NCI-H2227 (cell line): Measurements from ENCODE around the gene ESR2.

Source experiments
- DNase-seq: peaks from one replicate; lab custom pipeline; 2025; ENCODE audit not compliant: unreplicated experiment; lab: John Stamatoyannopoulos, UW

ESR2 gene

GRCh38 chr14:64092940-64093339 is 201.2 kb downstream of the ESR2 start:
- no peak for DNase-seq

DNA sequence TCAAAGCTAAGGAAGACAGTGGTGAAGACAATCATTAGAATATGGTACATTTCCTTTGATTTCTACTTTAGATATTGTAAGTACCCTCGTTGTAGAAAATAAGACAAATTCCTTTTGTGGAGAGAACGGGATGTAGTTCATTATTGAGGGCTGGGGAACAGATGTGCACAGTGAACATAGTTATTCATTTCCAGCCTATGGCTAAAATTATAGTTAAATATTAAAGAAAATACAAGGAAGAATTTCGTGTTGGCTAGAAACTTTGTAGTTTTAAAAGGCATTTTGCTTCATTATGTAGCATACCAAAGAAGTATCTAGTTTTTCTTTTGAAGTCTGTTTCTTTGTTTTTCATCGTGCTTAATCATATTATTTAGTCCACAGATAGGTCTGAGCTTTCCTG is 201.8 kb downstream of the ESR2 start:
- DNase-seq = no peak

GRCh38 chr14:64091217-64091616 is 203.0 kb downstream of the ESR2 start:
- no peak for DNase-seq

- DNase-seq = no peak
These were observed 204.3 kb downstream of the ESR2 start for GRCh38 chr14:64089920-64090319.

GRCh38 chr14:64088647-64088964 is 205.6 kb downstream of the ESR2 start:
- DNase-seq = no peak

DNA sequence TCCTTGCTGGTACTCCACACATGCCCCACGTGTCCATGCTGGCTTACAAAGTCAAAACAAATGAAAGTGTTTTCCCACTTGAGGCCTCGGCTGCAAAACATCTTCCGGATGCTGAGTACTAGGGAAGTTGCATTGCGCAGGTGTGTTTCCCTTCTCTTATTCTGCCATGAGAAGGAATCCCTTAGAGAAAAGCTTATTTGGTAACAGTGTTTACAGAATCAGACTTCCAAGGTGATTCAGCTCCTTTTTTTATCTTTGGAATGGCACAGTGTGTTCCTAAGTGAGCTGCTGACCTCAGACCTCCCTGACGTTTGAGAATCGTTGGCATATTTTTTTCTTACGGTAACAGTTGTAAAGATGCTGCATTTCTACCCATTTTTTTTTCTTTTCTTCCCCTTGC is 211.3 kb downstream of the ESR2 start:
- DNase-seq = no peak

GRCh38 chr14:64081174-64081746 is 212.9 kb downstream of the ESR2 start:
- DNase-seq = no peak

DNA sequence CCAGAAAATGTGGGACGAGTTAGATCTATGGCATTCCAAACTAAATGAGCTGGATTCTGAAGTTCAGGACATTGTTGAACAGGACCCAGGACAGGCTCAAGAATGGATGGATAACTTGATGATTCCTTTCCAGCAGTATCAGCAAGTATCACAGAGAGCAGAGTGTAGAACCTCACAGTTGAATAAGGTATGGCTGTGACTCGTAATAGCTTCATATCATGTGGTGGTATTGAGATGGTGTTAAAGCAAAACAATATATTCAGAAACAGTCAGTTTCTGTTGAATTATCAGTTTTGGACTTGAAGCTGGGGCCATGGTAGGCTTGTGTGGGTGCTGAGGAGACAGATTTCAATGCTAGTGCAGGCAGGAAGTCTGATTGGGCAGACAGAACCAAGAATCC is 213.7 kb downstream of the ESR2 start:
- no peak for DNase-seq

DNA sequence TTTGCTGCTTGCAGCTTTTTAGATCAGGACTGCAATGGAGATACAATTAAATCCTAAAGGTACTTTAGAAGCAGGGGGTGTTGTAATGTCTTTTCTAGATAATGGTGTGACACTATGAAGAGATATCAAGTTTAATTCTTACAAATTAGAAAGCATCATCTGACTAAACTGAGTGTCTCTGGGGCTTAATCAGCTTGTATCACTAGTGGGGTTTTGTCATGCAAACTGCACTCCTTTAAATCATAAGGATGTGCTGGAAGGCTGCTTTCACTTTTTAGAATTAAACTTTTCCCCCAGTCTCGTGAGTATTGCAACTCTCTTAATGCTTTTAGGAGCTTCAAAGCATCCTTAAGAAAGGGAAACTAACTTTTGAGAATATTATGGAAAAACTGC is 218.6 kb downstream of the ESR2 start:
- DNase-seq = no peak

DNA sequence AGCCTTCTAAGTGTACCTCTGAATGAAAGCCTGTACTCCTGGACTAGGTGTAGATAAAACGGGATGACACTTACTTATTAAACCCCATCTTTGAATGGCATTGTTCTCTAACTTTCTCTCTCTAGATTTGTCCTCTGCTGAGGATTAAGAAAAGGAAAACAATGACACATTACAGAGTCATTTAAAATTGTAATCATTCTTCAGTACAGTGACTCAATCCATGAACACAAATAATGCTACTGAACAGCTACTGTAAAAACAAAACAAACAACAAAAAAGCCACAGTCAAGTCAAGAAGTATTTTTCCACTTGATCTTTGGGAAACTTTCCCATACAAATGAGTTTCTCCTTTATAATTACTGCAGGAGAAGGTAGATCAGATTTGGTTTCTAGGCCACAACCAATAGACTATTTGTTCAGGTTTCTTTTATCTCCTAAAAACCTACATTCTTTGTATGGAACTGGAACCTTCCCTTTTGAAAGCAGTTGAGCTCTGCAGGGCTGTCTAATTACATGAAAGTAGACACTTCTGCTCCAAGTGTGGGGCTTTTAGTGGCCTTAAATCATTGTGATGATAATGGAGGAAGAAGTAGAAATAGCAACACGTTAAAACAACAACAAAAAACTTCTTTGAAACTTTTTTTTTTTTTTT is 219.1 kb downstream of the ESR2 start:
- DNase-seq = no peak

DNA sequence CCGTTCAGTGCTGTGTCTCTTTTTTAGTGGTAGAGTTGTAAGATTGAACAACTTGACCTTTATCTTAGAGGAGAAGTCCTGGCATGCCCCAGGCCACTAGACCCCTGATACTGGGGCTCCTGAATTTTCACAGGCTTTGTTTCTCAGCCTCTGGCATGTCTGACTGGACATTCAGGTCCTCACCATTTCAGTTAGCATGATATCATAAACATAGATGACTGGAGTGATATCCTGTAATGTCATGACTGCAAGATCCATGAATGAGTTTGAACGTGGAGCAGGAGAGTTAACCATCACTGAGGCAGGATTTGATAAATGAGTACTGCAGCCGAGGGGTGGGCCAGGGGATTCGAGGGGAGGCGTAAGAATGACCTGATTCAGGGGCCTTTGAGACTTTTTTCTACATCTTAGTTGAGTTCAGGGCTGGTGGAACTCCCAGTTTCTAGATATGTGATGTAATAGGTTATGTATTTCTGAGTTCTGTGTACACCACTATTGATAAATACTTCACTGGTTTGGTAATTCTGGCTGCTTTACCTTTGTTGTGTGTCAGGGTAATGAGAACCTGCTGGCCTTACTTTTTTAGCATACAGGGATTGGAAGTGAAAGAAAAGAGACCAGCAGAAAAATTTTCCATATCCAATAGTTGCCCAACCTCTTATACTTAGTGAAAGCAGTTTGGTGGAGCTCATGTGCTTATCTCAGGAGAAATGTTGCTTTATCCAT is 224.4 kb downstream of the ESR2 start:
- DNase-seq = no peak

GRCh38 chr14:64064447-64064846 is 229.7 kb downstream of the ESR2 start:
- no peak for DNase-seq

DNA sequence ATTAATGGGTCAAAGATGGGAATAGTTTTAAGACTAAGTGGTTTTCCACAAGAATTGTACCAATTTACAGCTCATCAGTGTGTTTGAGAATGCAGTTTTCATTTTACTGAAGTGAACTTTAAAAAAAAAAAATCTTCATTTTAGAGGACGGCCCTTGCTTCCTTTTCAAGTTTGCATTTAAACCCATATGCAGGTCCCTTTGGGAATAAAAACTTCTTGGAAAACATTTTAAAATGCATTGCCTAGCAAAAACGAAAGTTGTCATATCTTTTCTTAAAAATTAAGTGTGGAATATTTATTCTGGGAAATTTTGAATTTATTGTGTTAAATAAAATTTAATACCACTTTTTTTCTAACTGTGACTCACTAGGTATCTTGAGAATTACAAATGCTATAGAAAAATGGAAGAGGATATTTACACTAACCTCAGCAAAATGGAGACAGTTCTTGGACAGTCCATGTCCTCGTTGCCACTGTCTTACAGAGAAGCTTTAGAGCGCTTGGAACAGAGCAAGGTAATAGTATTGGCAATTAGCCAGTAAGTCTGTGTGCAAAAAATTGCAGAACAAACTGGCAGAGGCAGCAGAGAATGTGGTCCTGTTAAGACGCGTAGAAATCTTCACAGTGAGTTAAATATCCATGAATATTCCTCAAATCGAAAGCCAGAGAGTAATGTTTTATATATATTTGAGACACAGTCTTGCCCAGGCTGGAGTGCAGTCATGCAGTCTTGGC is 231.6 kb downstream of the ESR2 start:
- peak; percentile 21 for DNase-seq

DNA sequence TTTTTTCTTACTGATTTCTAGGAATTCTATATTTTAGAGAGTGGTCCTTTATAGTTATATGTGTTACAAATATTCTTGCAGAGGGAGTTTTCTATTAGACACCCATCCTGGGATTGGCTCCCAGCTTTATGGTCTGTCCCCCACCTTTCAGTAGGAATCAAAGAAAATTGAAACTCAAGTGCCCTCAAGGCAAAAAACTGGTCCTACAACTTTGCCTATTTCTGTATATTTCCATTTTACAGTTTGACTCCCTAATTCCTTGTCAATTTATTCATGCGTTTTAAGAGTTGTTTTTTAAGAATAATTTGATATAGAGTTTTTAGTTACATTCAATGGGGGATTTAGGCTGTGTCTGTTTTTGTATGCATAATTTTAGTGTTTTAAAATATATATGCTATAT is 232.5 kb downstream of the ESR2 start:
- DNase-seq = no peak

DNA sequence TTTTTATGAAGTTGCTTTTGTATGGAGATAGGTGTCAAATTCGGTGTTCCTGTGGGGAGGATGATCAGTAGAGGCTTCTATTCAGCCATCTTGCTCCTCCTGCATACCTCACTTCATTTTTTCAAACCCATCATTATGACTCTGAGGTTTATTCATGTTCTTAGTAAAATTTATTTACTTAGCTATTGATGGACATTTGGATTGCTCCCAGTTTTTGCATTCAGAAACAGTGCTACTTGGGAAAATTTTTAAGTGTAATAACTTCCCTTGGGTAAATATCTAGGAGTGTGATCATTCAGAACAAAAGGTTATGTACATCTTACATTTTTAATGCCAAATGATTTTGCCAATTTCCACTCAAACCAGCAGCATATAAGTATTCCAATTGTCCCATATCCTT is 233.1 kb downstream of the ESR2 start:
- no peak for DNase-seq

- peak; percentile 4 for DNase-seq
These were observed 233.5 kb downstream of the ESR2 start for GRCh38 chr14:64060648-64061096.

DNA sequence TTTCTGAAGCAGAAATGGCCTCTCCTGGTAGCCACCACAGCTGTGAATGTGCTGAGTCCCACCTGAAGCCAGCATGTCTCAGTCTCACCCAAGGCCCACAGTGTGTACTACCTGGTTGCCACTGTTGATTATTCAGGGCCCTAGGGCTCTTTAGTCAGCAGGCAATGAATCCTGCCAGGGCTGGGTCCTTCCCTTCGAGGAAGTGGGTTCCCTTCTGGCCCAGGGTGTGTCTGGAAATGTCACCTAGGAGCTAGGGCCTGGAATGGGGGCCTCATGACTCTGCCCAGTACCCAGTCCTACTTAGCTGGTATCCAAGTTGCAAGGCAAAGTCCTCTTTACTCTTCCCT is 234.0 kb downstream of the ESR2 start:
- no peak for DNase-seq

DNA sequence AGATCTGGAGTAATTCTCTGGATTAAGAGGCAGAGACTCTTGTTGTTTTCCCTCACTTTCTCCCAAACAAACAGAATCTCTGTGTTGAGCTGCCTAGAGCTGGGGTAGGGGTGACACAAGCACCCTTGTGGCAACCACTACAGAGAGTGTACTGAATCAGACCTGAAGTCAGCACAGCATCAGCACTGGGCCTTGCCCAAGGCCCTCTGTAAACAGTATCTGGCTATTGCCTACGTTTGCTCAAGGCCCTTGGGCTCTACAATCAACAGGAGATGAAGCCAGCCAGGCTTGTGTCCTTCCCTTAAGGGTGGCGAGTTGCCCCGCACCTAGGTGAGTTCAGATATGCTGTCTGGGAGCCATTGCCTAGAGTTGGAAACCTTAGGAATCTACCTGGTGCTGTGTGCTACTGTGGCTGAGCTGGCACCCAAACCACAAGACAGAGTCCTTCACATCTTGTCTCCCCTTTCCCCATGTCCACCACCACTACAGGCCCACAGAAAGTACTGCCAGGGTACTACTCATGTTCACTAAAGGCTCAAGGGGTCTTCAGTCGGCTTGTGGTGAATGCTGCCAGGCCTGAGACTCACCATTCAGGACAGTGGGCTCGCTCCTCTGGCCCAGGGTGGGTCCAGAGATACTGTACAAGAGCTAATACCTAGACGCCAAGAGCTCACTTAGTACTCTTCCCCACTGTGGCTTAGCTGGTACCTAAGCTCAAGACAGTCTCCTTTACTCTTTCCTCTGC is 234.5 kb downstream of the ESR2 start:
- DNase-seq = no peak

DNA sequence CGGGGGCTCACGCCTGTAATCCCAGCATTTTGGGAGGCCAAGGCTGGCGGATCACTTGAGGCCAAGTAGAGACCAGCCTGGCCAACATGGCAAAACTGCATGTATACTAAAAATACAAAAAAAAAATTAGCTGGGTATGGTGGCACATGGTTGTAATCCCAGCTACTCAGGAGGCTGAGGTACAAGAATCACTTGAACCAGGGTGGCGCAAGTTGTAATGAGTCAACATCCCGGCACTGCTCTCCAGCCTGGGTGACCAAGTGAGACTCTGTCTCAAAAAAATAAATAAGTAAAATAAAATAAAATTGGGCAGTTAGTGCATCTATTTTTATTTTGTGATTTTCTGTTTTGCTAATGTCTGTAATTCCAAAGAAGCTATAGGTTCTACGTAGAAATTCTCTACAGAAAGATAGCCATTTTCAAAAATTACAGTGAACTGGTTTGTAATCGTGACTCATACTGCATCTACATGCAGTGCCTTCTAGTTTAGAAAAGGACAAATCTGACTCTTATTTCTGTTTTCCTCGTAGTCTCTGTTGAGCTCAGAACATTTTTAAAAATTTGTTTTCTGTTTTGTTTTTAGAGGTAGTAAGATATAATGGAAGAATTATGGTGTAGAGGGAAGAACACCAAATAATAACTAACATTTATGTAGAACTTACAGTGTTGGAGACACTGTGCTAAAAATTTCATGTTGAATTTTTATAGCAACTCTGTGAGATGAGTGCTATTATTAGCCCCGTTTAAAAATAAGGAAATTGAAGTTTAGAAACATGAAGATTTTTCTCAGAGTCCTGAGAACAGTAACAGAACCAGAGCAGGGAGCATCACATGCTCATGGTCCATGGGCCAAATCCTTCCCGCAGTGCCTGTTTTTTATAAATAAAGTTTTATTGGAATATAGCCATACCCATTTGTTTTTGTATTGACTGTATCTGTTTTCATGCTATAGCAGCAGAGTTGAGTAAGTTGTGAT is 240.2 kb downstream of the ESR2 start:
- no peak for DNase-seq
